Stimulated activated CD4-positive, alpha-beta T cell treated with anti-CD3 and anti-CD28 coated beads, TNF-alpha, amount 100 ng/mL, for 24 hours (primary cell): ENCODE measurements around the gene TSPAN7.

ENCODE experiments used
- DNase-seq, 3 experiments: peaks; one replicate each; pipeline ENCODE4 v3.0.0-alpha.2; 2020; ENCODE audit warnings: low read depth in 3 of 3

The TSPAN7 gene

GRCh38 chrX:38561126-38561868 is at the start of gene TSPAN7:
Gene TSPAN7 (plus strand): TSS chrX:38561542. CDS start chrX:38561547, 5 bp downstream.
- DNase-seq = peak; percentile 50 to 76 (median 53)

GRCh38 chrX:38513112-38513742 is 48.1 kb upstream of the TSPAN7 start:
- no peak for DNase-seq

GRCh38 chrX:38514016-38514854 is 47.1 kb upstream of the TSPAN7 start:
- DNase-seq = no peak

- DNase-seq = no peak
These were observed 46.1 kb upstream of the TSPAN7 start for GRCh38 chrX:38515291-38515690.

GRCh38 chrX:38516196-38516774 is 45.1 kb upstream of the TSPAN7 start:
- no peak for DNase-seq

- no peak for DNase-seq
These were observed 41.7 kb upstream of the TSPAN7 start for GRCh38 chrX:38519651-38520050.

GRCh38 chrX:38538134-38538533 is 23.2 kb upstream of the TSPAN7 start:
- no peak for DNase-seq

- no peak for DNase-seq
These were observed 21.6 kb upstream of the TSPAN7 start for GRCh38 chrX:38539748-38540147.

- DNase-seq = no peak
These were observed 12.8 kb upstream of the TSPAN7 start for GRCh38 chrX:38548508-38548907.

- DNase-seq = no peak
These were observed 8.6 kb upstream of the TSPAN7 start for GRCh38 chrX:38552721-38553120.

GRCh38 chrX:38558686-38559085 is 2.7 kb upstream of the TSPAN7 start:
- no peak for DNase-seq

- DNase-seq = no peak
These were observed 591 bp upstream of the TSPAN7 start for GRCh38 chrX:38560776-38561125.

GRCh38 chrX:38561951-38562719 is 793 bp downstream of the TSPAN7 start:
- DNase-seq = no peak

GRCh38 chrX:38563030-38563429 is 1.7 kb downstream of the TSPAN7 start:
- DNase-seq = no peak

GRCh38 chrX:38570396-38570795 is 9.1 kb downstream of the TSPAN7 start:
- no peak for DNase-seq

GRCh38 chrX:38571058-38571457 is 9.7 kb downstream of the TSPAN7 start:
- DNase-seq = no peak

GRCh38 chrX:38574858-38575257 is 13.5 kb downstream of the TSPAN7 start:
- DNase-seq = no peak

- no peak for DNase-seq
These were observed 14.5 kb downstream of the TSPAN7 start for GRCh38 chrX:38575888-38576287.

- no peak for DNase-seq
These were observed 16.4 kb downstream of the TSPAN7 start for GRCh38 chrX:38577738-38578137.

- no peak for DNase-seq
These were observed 16.8 kb downstream of the TSPAN7 start for GRCh38 chrX:38578167-38578566.

- no peak for DNase-seq
These were observed 21.8 kb downstream of the TSPAN7 start for GRCh38 chrX:38583181-38583580.

GRCh38 chrX:38594434-38594833 is 33.1 kb downstream of the TSPAN7 start:
- DNase-seq = no peak
